HepG2 (cell line): ENCODE data around the gene WARS2.

Experiments used
- ARHGAP35 ChIP-seq: sonication (generic); formaldehyde crosslinking; IDR thresholded peaks from 2 replicates; pipeline ENCODE4 v1.9.0; 2022; ENCODE audit warnings: mild to moderate bottlenecking, inconsistent platforms, moderate library complexity, missing genetic modification reagents, borderline replicate concordance
- BCL6 ChIP-seq: IDR thresholded peaks from 2 replicates; pipeline ENCODE4 v1.6.1; 2016; ENCODE audit warnings: missing genetic modification reagents, missing compliant biosample characterization
- EZH2 ChIP-seq: conservative IDR thresholded peaks from 2 replicates; pipeline ENCODE4 v1.6.1; 2012; ENCODE audit warnings: mild to moderate bottlenecking, low read depth, low read length, moderate library complexity
- FOSL1 ChIP-seq: sonication (generic); formaldehyde crosslinking; IDR thresholded peaks from 2 replicates; pipeline ENCODE4 v1.9.0; 2021; ENCODE audit warnings: missing genetic modification reagents, borderline replicate concordance
- HOXA7 ChIP-seq: sonication (generic); formaldehyde crosslinking; IDR thresholded peaks from 2 replicates; pipeline ENCODE4 v1.8.1; 2022; ENCODE audit warnings: mild to moderate bottlenecking, missing genetic modification reagents, moderate library complexity
- POLR2AphosphoS5 ChIP-seq: IDR thresholded peaks from 2 replicates; pipeline ENCODE4 v1.6.1; 2012; ENCODE audit warnings: low read depth, low read length
- ZNF430 ChIP-seq: sonication (generic); formaldehyde crosslinking; IDR thresholded peaks from 2 replicates; pipeline ENCODE4 v1.9.0; 2021; ENCODE audit warnings: mild to moderate bottlenecking, missing genetic modification reagents
- TF ChIP-seq, protein P1 (sequence below): fragments of 450-650 bp; IDR thresholded peaks from 2 replicates; pipeline ENCODE4 v1.6.1; 2017; ENCODE audit warnings: mild to moderate bottlenecking
- TF ChIP-seq, protein P2 (sequence below): sonication (generic); formaldehyde crosslinking; IDR thresholded peaks from 2 replicates; pipeline ENCODE4 v1.4.0; 2020; ENCODE audit warnings: missing genetic modification reagents, borderline replicate concordance
- TF ChIP-seq, protein P3 (sequence below): sonication (generic); formaldehyde crosslinking; IDR thresholded peaks from 2 replicates; pipeline ENCODE4 v1.8.1; 2023; ENCODE audit warnings: mild to moderate bottlenecking, inconsistent platforms, moderate library complexity, missing genetic modification reagents, borderline replicate concordance
- TF ChIP-seq, protein P4 (sequence below): IDR thresholded peaks from 2 replicates; pipeline ENCODE4 v1.6.1; 2012; ENCODE audit warnings: inconsistent platforms
- TF ChIP-seq, protein P5 (sequence below): sonication (generic); formaldehyde crosslinking; IDR thresholded peaks from 2 replicates; pipeline ENCODE4 v1.5.0; 2020; ENCODE audit warnings: mild to moderate bottlenecking, missing genetic modification reagents, moderate library complexity

DNA sequence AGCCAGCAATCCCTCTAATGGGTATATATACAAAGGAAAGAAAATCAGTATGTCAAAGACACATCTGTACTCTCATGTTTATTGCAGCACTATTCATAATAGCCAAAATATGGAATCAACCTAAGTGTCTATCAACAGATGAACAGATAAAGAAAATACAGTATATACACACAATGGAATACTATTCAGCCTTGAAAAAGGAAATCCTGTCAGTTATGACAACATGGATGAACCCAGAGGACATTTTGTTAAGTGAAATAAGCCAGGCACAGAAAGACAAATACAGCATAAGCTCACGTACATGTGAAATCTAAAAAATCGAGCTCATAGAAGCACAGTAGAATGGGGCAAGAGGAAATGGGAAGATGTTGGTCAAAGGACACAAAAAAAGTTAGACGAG lies 69.1 kb downstream of the WARS2 start:
- TF ChIP-seq POLR2AphosphoS5 (no peak), HOXA7 (CRISPR knock-in tag) (no peak), EZH2 (no peak), BCL6 (CRISPR knock-in tag) (no peak), ARHGAP35 (CRISPR knock-in tag) (no peak), ZNF430 (CRISPR knock-in tag) (no peak), FOSL1 (CRISPR knock-in tag) (no peak)
- TF ChIP-seq, protein P1, sequence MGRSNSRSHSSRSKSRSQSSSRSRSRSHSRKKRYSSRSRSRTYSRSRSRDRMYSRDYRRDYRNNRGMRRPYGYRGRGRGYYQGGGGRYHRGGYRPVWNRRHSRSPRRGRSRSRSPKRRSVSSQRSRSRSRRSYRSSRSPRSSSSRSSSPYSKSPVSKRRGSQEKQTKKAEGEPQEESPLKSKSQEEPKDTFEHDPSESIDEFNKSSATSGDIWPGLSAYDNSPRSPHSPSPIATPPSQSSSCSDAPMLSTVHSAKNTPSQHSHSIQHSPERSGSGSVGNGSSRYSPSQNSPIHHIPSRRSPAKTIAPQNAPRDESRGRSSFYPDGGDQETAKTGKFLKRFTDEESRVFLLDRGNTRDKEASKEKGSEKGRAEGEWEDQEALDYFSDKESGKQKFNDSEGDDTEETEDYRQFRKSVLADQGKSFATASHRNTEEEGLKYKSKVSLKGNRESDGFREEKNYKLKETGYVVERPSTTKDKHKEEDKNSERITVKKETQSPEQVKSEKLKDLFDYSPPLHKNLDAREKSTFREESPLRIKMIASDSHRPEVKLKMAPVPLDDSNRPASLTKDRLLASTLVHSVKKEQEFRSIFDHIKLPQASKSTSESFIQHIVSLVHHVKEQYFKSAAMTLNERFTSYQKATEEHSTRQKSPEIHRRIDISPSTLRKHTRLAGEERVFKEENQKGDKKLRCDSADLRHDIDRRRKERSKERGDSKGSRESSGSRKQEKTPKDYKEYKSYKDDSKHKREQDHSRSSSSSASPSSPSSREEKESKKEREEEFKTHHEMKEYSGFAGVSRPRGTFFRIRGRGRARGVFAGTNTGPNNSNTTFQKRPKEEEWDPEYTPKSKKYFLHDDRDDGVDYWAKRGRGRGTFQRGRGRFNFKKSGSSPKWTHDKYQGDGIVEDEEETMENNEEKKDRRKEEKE, result no peak
- TF ChIP-seq, protein P2, sequence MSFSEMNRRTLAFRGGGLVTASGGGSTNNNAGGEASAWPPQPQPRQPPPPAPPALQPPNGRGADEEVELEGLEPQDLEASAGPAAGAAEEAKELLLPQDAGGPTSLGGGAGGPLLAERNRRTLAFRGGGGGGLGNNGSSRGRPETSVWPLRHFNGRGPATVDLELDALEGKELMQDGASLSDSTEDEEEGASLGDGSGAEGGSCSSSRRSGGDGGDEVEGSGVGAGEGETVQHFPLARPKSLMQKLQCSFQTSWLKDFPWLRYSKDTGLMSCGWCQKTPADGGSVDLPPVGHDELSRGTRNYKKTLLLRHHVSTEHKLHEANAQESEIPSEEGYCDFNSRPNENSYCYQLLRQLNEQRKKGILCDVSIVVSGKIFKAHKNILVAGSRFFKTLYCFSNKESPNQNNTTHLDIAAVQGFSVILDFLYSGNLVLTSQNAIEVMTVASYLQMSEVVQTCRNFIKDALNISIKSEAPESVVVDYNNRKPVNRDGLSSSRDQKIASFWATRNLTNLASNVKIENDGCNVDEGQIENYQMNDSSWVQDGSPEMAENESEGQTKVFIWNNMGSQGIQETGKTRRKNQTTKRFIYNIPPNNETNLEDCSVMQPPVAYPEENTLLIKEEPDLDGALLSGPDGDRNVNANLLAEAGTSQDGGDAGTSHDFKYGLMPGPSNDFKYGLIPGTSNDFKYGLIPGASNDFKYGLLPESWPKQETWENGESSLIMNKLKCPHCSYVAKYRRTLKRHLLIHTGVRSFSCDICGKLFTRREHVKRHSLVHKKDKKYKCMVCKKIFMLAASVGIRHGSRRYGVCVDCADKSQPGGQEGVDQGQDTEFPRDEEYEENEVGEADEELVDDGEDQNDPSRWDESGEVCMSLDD (CRISPR knock-in tag), result no peak
- TF ChIP-seq, protein P3, sequence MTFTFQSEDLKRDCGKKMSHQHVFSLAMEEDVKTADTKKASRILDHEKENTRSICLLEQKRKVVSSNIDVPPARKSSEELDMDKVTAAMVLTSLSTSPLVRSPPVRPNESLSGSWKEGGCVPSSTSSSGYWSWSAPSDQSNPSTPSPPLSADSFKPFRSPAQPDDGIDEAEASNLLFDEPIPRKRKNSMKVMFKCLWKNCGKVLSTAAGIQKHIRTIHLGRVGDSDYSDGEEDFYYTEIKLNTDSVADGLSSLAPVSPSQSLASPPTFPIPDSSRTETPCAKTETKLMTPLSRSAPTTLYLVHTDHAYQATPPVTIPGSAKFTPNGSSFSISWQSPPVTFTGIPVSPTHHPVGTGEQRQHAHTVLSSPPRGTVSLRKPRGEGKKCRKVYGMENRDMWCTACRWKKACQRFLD (CRISPR knock-in tag), result no peak
- TF ChIP-seq, protein P4, sequence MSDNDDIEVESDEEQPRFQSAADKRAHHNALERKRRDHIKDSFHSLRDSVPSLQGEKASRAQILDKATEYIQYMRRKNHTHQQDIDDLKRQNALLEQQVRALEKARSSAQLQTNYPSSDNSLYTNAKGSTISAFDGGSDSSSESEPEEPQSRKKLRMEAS, result no peak
- TF ChIP-seq, protein P5, sequence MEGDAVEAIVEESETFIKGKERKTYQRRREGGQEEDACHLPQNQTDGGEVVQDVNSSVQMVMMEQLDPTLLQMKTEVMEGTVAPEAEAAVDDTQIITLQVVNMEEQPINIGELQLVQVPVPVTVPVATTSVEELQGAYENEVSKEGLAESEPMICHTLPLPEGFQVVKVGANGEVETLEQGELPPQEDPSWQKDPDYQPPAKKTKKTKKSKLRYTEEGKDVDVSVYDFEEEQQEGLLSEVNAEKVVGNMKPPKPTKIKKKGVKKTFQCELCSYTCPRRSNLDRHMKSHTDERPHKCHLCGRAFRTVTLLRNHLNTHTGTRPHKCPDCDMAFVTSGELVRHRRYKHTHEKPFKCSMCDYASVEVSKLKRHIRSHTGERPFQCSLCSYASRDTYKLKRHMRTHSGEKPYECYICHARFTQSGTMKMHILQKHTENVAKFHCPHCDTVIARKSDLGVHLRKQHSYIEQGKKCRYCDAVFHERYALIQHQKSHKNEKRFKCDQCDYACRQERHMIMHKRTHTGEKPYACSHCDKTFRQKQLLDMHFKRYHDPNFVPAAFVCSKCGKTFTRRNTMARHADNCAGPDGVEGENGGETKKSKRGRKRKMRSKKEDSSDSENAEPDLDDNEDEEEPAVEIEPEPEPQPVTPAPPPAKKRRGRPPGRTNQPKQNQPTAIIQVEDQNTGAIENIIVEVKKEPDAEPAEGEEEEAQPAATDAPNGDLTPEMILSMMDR (CRISPR knock-in tag), result no peak
